Fibroblast of gingiva (primary cell): Measurements from ENCODE around the gene HPS4.
"Not testable (repeated sequence)": the region's sequence is repeated elsewhere in the genome, so short reads cannot be mapped to it uniquely, and the experiment has no call there.

Experiments used
- DNase-seq: peaks from one replicate; pipeline ENCODE4 v3.0.0-alpha.2; 2011; ENCODE audit warnings: low read depth

HPS4 gene

DNA sequence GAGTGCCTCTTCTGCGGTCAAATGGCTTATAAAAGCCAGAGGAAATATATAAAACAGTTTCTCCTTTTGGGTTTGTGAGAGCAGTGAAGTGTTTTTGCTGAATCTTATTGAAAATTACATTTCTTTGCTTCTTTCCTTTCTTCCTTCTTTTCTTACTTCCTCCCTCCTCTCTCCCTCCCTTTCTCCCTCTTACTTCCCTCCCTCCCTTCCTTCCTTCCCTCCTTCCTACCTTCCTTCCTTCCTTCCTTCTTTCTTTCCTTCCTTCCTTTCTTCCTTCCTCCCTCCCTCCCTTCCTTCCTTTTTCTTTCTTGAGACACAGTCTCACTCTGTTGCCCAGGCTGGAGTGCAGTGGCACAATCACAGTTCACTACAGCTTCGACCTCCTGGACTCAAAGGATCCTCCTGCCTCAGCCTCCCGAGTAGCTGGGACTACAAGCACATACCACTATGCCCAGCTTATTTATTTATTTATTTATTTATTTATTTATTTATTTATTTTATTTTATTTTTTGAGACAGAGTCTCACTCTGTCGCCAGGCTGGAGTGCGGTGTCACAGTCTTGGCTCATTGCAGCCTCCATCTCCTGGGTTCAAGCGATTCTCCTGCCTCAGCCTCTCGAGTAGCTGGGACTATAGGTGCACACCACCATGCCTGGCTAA lies 74.9 kb downstream of the HPS4 start:
- not testable (repeated sequence) for DNase-seq

DNA sequence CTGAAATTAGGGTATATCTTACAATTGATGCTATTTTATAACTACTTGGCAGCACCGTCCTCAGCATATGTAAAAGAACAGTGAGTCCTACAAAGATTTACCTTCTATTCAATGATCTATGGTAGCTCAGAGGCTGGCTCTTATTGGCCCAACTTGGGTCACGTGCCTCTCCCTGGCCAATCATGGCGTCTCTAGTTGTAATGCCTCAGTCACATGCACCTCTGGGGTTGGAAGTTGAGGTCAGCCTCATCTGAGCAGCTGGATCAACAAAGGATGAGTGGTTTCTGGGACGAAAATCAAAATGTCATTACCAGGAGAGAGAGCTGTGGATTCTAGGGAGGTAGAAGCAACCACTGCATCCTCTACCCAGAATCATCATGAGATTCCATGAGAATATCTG lies 77.5 kb downstream of the HPS4 start:
- DNase-seq, result peak; percentile 5

- DNase-seq, result no peak
Observed at GRCh38 chr22:26404851-26405421, 78.6 kb downstream of the HPS4 start.

GRCh38 chr22:26401726-26402125 lies 81.9 kb downstream of the HPS4 start:
- no peak for DNase-seq
